Measurements from ENCODE around the gene FCF1.

The FCF1 gene

GRCh38 chr14:74762917-74763802, 50.2 kb downstream of the FCF1 start, which contains the start of gene YLPM1:
YLPM1 (plus strand) TSS chr14:74763316; CDS start chr14:74763490, 174 bp downstream.
- peaks cover 4% of the 10 kb centered on the region for H3K9me3 Mint-ChIP-seq
- H3K36me3 Mint-ChIP-seq (ENCODE audit: low read depth), result peaks cover 29% of the 10 kb centered on the region
- peaks cover 34% of the 10 kb centered on the region for H3K4me1 Mint-ChIP-seq (ENCODE audit: low read depth)
- peak within 1 kb of the TSS; percentile 100 for H3K4me3 Mint-ChIP-seq
- peak within 1 kb of the TSS; percentile 92 for H3K27ac Mint-ChIP-seq
- DNase-seq (ENCODE audit: low spot score), result peak; percentile 93
- peaks cover 2% of the 10 kb centered on the region for H3K27me3 Mint-ChIP-seq (ENCODE audit: low read depth)

- peaks cover 4% of the 10 kb centered on the region for H3K9me3 Mint-ChIP-seq
- H3K27me3 Mint-ChIP-seq (ENCODE audit: low read depth), result peaks cover 2% of the 10 kb centered on the region
- H3K4me3 Mint-ChIP-seq, result peak overlapping the region; percentile 100
- peak overlapping the region; percentile 92 for H3K27ac Mint-ChIP-seq
- peaks cover 40% of the 10 kb centered on the region for H3K4me1 Mint-ChIP-seq (ENCODE audit: low read depth)
- H3K36me3 Mint-ChIP-seq (ENCODE audit: low read depth), result peaks cover 33% of the 10 kb centered on the region
- DNase-seq (ENCODE audit: low spot score), result peak; percentile 11
These were observed 51.0 kb downstream of the FCF1 start for GRCh38 chr14:74763803-74764531.

DNA sequence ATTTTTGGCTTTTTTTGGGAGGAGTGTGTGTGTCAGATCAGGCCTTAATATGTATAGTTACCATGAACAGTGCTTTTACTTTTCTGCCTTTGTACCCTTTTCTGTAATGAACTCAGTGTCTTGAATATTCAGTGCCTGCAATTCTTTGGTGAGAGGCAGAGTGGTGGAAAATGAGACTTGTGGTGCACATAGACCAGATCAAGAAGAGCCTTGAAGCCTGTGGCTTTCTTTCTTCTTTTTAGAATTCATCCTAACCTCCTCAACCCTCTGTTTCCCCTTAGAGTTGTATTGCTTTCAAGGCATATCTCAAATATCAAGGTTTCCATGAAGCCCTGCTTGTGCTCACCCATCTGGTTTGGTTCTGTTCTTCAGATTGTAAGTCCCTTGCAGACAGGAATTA, 52.8 kb downstream of the FCF1 start:
- Mint-ChIP-seq H3K36me3 (ENCODE audit: low read depth) (peaks cover 35% of the 10 kb centered on the region), H3K4me3 (peak overlapping the region; percentile 100), H3K27ac (peak overlapping the region; percentile 62), H3K27me3 (ENCODE audit: low read depth) (no peaks in the 10 kb centered on the region), H3K9me3 (peaks cover 4% of the 10 kb centered on the region), H3K4me1 (ENCODE audit: low read depth) (peaks cover 42% of the 10 kb centered on the region)
- peak; percentile 10 for DNase-seq (ENCODE audit: low spot score)

GRCh38 chr14:74771399-74771798, 58.5 kb downstream of the FCF1 start:
- no peak for DNase-seq (ENCODE audit: low spot score)
- Mint-ChIP-seq H3K9me3 (no peaks in the 10 kb centered on the region), H3K4me1 (ENCODE audit: low read depth) (peaks cover 30% of the 10 kb centered on the region), H3K27me3 (ENCODE audit: low read depth) (no peaks in the 10 kb centered on the region), H3K36me3 (ENCODE audit: low read depth) (peaks cover 29% of the 10 kb centered on the region), H3K27ac (no peak overlapping the region), H3K4me3 (no peak overlapping the region)

DNA sequence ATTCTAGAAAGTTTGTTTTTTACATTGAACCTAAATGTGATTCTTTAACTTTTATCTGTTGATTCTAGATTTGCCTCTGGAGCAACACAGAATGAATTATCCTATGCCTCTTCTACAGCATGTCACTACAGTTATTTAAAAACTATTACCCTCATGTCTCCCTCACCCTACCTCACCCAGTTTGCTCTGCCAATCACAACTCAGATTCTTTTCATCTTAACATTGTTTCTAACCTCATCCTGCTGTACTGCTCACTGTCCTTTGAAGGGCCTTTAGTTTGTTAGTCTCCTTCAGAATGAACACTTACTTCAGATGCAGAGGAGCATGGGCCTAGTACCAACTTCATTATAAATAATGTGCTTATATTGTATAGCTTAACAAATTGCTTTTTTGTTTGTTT, 71.7 kb downstream of the FCF1 start:
- peaks cover 40% of the 10 kb centered on the region for H3K36me3 Mint-ChIP-seq (ENCODE audit: low read depth)
- no peak overlapping the region for H3K4me3 Mint-ChIP-seq
- H3K9me3 Mint-ChIP-seq, result no peaks in the 10 kb centered on the region
- peaks cover 8% of the 10 kb centered on the region for H3K4me1 Mint-ChIP-seq (ENCODE audit: low read depth)
- no peaks in the 10 kb centered on the region for H3K27me3 Mint-ChIP-seq (ENCODE audit: low read depth)
- DNase-seq (ENCODE audit: low spot score), result no peak
- no peak overlapping the region for H3K27ac Mint-ChIP-seq

GRCh38 chr14:74785056-74785613, 72.2 kb downstream of the FCF1 start:
- no peak overlapping the region for H3K27ac Mint-ChIP-seq
- peaks cover 8% of the 10 kb centered on the region for H3K4me1 Mint-ChIP-seq (ENCODE audit: low read depth)
- no peaks in the 10 kb centered on the region for H3K9me3 Mint-ChIP-seq
- H3K36me3 Mint-ChIP-seq (ENCODE audit: low read depth), result peaks cover 42% of the 10 kb centered on the region
- DNase-seq (ENCODE audit: low spot score), result no peak
- H3K27me3 Mint-ChIP-seq (ENCODE audit: low read depth), result no peaks in the 10 kb centered on the region
- no peak overlapping the region for H3K4me3 Mint-ChIP-seq

DNA sequence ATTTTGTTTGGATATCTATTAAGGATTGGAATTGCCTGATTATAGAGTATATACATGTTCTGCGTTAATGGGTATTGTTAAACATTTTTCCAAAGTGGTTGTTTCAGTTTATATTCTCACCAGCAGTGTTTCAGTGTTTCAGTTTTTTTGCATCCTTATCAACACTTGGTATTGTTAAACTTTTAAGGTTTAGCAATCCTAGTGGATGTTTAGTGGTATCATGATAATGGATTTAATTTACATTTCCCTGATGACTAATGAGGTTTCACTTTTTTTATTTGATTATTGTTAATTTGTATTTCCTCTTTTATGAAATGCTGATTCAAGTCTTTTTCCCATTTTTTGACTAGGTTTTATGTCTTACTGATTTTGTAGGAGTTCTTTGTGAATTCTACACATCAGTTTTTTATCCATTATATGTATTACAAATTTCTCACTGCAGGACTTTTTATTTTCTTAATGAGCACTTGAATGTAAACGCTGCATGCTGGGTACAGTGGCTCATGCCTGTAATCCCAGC, 73.9 kb downstream of the FCF1 start:
- Mint-ChIP-seq H3K27ac (no peak overlapping the region), H3K4me3 (no peak overlapping the region), H3K27me3 (ENCODE audit: low read depth) (no peaks in the 10 kb centered on the region), H3K4me1 (ENCODE audit: low read depth) (peaks cover 13% of the 10 kb centered on the region), H3K9me3 (peaks cover 4% of the 10 kb centered on the region), H3K36me3 (ENCODE audit: low read depth) (peaks cover 40% of the 10 kb centered on the region)
- no peak for DNase-seq (ENCODE audit: low spot score)

Data from T-helper 2 cell treated with Interferon-gamma antibody and Interleukin-4, amounts not matched to agents 5 μg/mL and 100 μg/mL, for 36 hours (primary cell).